Activated naive CD8-positive, alpha-beta T cell treated with anti-CD3 and anti-CD28 coated beads, Interleukin-2, amount 10 ng/mL, durations not matched to agents 7 days and 5 days (primary cell): ENCODE results near the gene EEF2KMT. TPM values are rescaled to one million over a fixed set of nuclear protein-coding genes. Genes with fewer than 3 reads are reported as not detected.
"Not testable (repeated sequence)": the region's sequence is repeated elsewhere in the genome, so short reads cannot be mapped to it uniquely, and the experiment has no call there.

ENCODE experiments used
- ATAC-seq: fragments of 150-1000 bp; cut with Tn5 transposase; one replicate; pipeline ENCODE4 v1.10.0; 2021; ENCODE audit warnings: low read depth, moderate library complexity
- POLR2A ChIA-PET: fragments of 350-600 bp; sonication (Branson Sonifier 250); formaldehyde crosslinking; loops from one replicate; lab custom pipeline; 2021; ENCODE audit warnings: antibody characterized with exemption; lab: Charles Lee
- DNase-seq: peaks from one replicate; pipeline ENCODE4 v3.0.0; 2021
- H3K27ac Mint-ChIP-seq: one replicate; pipeline ENCODE4 v1.8.0; 2022; ENCODE audit warnings: mild to moderate bottlenecking, mixed read lengths
- H3K27me3 Mint-ChIP-seq: one replicate; pipeline ENCODE4 v1.8.0; 2022; ENCODE audit warnings: mild to moderate bottlenecking, moderate library complexity, mixed read lengths
- H3K36me3 Mint-ChIP-seq: one replicate; pipeline ENCODE4 v1.8.0; 2021; ENCODE audit warnings: mild to moderate bottlenecking, mixed read lengths
- H3K4me1 Mint-ChIP-seq: one replicate; pipeline ENCODE4 v1.8.0; 2021; ENCODE audit warnings: mixed read lengths
- H3K4me3 Mint-ChIP-seq: one replicate; pipeline ENCODE4 v1.8.0; 2022; ENCODE audit warnings: mild to moderate bottlenecking, moderate library complexity, mixed read lengths
- H3K9me3 Mint-ChIP-seq: one replicate; pipeline ENCODE4 v1.8.0; 2021; ENCODE audit warnings: mixed read lengths
- total RNA-seq, 2 experiments: library from RNA; stranded (reverse); gene quantifications; one replicate each; pipeline ENCODE4 v1.2.3, GENCODE V29; 2021

The EEF2KMT gene, protein sequence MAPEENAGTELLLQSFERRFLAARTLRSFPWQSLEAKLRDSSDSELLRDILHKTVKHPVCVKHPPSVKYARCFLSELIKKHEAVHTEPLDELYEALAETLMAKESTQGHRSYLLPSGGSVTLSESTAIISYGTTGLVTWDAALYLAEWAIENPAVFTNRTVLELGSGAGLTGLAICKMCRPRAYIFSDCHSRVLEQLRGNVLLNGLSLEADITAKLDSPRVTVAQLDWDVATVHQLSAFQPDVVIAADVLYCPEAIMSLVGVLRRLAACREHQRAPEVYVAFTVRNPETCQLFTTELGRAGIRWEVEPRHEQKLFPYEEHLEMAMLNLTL
- 10 to 100 TPM; 10.4 to 11.4 TPM for total RNA-seq

DNA sequence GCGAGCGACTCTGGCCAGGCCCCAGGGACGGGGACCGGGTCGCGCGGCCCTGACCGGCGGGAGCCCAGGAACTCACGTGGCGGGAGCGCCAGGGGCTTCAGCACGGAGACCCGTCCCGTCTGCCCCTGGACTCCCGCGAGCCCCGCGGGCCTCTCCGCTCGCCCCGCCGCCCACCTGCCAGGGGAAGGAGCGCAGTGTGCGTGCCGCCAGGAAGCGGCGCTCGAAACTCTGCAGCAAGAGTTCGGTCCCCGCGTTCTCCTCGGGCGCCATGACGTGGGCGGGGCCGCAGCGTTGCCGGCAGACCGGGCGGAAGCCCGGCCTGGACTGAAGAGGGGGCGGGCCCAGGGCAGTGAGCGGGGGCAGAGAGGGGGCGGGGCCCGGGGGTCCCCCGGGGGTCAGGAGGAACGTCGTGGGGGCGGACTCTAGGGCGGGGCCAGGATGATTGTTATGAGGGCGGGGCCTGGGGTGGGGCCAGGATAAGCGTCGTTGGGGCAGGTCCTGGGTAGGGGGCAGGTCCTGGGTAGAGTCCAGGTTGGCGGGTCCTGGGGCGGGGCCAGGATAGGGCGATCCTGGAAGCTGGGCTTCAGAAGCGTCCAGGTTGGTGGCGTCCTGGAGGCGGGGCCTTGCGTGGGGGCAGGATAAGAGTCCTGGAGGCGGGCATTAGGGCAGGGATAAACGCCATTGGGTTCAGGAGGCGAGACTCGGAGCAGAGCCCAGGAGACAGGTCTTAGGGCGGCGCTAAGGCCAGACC lies at the start of gene EEF2KMT:
Gene EEF2KMT, minus strand, starts transcription at position 326 of the 751 bp plus-strand sequence. Its CDS starts 56 bp downstream, at position 270.
- DNase-seq (peak; percentile 87), ATAC-seq (peak; percentile 98)
- Mint-ChIP-seq H3K27me3 (peaks cover 16% of the 10 kb centered on the region), H3K4me3 (peak within 1 kb of the TSS; percentile 92), H3K27ac (peak within 1 kb of the TSS; percentile 95), H3K4me1 (peaks cover 18% of the 10 kb centered on the region)
- H3K9me3 Mint-ChIP-seq, H3K36me3 Mint-ChIP-seq: not testable (repeated sequence)
- POLR2A ChIA-PET, result interaction anchor here (1.6 kb wide), 1 partner anchor 64 kb away, joined by 9 read pairs; the partner anchor contains the start of gene NAGPA

DNA sequence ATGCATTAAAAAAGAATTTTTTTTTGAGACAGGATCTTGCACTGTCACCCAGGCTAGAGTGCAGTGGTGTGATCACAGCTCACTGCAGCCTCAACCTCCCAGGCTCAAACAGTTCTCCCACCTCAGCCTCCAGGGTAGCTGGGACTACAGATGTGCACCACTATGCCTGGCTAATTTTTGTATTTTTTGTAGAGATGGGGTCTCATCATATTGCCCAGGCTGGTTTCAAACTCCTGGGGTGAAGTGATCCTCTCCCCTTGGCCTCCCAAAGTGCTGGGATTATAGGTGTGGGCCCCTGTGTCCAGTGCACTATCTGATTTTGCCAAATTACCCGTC lies 47.0 kb upstream of the EEF2KMT start:
- DNase-seq, POLR2A ChIA-PET: not testable (repeated sequence)

DNA sequence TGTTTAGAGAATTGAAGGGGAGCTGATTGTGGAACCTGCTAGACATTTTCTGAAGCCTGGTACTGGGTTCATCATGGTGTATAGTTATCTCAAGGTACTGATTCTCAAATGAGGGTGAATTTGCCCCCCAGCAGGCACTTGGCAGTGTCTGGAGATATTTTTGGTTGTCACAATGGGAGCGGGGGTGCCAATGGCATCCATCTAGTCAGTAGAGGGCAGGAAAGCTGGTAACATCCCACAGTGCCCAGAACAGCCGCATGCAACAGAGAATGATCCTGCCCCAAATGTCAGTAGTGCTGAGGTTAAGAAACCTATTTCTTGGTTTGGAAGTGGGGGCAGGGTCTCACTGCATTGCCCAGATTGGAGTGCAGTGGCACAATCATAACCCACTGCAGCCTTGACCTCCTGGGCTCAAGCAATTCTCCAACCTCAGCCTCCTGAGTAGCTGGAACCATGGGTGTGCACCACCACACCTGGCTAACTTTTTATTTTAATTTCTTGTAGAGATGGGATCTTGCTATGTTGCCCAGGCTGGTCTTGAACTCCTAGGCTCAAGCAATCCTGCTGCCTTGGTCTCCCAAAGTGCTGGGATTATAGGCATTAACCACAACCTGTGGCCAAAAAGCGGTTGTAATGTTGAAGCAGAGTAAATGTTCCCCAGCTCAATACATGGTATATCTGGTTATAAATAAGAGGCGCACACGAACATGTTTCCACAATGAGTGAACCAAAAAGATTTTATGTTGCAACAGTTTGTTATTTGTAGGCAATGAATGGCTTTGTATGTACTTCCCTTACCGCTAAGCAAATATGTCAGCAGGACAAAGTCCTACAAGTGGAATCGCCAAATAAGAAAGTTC lies 46.4 kb upstream of the EEF2KMT start:
- no peaks in the 10 kb centered on the region for H3K9me3 Mint-ChIP-seq
- no peak overlapping the region for H3K27ac Mint-ChIP-seq
- H3K36me3 Mint-ChIP-seq, result no peaks in the 10 kb centered on the region
- DNase-seq (no peak), ATAC-seq (no peak)
- no peaks in the 10 kb centered on the region for H3K4me1 Mint-ChIP-seq
- POLR2A ChIA-PET, result no interaction called here
- no peak overlapping the region for H3K4me3 Mint-ChIP-seq
- H3K27me3 Mint-ChIP-seq, result peaks cover 3% of the 10 kb centered on the region

More for the DNA sequence above, 47.0 kb upstream of the EEF2KMT start:
- H3K27me3 Mint-ChIP-seq, H3K4me1 Mint-ChIP-seq, H3K27ac Mint-ChIP-seq, H3K4me3 Mint-ChIP-seq, ATAC-seq, H3K9me3 Mint-ChIP-seq, H3K36me3 Mint-ChIP-seq: not testable (repeated sequence)

DNA sequence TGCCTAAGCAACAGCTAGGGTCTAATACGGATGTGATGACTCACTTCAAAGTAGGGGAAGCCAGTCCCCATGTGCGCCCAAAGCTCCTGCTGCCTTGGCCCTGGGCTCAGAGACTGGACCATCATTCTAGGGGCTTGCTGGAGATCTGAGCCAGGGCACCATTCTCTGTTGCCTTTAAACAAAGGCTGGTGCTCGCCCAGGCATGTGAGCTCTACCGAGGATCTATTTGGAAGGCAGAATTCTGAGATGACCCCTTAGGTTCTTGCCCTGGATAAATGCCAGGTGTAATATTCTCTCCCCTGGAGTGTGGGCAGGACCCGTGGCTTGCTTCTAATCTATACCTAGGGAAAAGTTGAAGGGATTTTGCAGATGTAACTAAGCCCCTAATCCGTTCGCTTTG lies 42.6 kb upstream of the EEF2KMT start:
- H3K9me3 Mint-ChIP-seq, H3K27me3 Mint-ChIP-seq, H3K4me3 Mint-ChIP-seq, H3K4me1 Mint-ChIP-seq, POLR2A ChIA-PET, H3K36me3 Mint-ChIP-seq, DNase-seq, ATAC-seq, H3K27ac Mint-ChIP-seq: not testable (repeated sequence)

DNA sequence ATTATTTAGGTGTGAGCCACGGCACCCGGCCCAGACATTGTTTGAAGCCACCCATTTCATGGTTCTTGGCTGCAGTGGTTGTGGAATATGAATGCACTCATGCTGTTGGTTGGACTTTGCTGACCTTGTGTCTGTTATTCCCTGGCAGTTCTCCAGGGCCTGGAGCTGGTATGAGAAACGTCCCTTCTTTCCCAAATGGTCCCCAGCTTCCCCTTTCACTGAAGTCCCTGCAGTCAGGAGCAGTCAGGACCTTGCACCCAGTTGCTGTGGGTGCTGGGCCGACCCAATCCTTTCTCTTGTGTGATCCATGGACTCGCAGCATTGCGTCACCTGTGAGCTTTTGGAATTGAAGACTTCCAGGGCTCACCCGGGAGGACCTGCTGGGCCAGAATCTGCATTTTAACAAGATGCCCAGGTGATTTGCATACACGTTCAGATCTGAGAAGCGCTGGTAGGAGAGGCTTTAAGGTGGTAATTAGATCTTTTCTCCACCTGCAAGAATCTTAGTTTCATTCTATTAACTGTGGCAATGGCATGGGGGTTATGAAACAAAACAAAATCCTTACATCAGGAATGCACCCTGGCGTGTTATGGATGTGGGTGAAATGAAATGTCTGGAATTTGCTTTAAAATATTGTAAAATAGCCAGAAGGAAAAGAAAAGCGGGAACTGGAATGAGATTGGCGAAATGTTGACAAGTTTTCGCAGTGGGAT lies 37.3 kb upstream of the EEF2KMT start:
- POLR2A ChIA-PET, H3K27ac Mint-ChIP-seq, H3K4me3 Mint-ChIP-seq, H3K36me3 Mint-ChIP-seq, ATAC-seq, H3K9me3 Mint-ChIP-seq, H3K4me1 Mint-ChIP-seq, DNase-seq: not testable (repeated sequence)
- peaks cover 21% of the 10 kb centered on the region for H3K27me3 Mint-ChIP-seq

DNA sequence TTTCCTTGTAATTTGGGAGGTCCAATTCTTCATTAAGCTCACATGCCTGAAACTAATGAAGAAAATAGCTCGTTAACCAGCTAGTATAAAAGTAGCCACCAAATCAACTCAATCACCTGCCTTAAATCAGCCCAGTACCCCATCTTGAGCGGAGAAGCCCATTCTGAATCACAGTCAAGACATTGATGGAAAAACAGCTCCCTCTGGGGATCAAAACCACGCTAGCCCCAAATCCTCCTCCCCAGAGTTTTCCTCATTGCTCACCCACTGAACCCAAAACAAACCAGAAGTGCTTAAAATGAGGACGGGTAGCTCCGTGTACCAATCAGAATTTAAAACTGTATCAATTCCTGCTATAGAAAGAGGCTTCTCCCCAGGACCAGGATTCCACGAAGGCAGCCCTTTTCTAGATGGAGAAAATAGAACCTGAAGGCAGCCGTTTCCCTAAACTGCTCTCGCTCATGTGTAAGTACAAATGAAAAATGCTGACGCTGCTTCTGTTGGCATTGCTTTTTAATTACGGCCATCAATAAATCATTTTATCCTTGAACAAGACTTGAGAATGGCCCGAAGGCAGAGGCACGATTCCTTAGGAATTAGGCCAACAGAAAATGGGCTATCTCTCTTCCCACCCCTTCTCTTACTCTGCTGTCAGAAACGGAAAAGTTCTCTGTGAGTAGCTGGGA lies 35.5 kb upstream of the EEF2KMT start:
- peaks cover 24% of the 10 kb centered on the region for H3K27me3 Mint-ChIP-seq
- H3K36me3 Mint-ChIP-seq, ATAC-seq, H3K4me3 Mint-ChIP-seq, POLR2A ChIA-PET, H3K4me1 Mint-ChIP-seq, H3K9me3 Mint-ChIP-seq, H3K27ac Mint-ChIP-seq, DNase-seq: not testable (repeated sequence)

DNA sequence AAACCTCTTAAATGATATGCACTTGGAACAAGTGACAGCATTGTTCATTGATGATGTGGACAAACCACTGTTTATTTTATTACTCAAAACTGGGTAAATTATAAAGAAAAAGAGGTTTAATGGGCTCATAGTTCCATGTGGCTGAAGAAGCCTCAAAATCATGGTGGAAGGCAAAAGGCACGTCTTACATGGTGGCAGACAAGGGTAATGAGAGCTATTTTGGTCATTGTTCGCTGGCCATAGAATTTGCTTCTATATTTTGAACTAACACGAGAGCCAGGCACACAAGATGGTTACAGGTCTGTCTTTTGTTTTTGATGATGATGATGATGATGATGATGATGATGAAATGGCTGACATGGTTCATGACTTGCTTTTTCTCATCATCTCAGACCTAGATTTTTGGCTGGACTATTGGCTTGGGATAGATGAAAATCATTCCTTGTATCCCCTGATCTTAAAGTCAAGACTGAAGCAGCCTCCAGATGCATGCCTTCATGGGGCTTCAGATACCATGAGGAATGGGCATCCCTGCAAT lies 33.9 kb upstream of the EEF2KMT start:
- H3K36me3 Mint-ChIP-seq, H3K9me3 Mint-ChIP-seq, H3K4me1 Mint-ChIP-seq, H3K4me3 Mint-ChIP-seq, ATAC-seq, POLR2A ChIA-PET, DNase-seq, H3K27ac Mint-ChIP-seq: not testable (repeated sequence)
- H3K27me3 Mint-ChIP-seq, result peaks cover 24% of the 10 kb centered on the region

DNA sequence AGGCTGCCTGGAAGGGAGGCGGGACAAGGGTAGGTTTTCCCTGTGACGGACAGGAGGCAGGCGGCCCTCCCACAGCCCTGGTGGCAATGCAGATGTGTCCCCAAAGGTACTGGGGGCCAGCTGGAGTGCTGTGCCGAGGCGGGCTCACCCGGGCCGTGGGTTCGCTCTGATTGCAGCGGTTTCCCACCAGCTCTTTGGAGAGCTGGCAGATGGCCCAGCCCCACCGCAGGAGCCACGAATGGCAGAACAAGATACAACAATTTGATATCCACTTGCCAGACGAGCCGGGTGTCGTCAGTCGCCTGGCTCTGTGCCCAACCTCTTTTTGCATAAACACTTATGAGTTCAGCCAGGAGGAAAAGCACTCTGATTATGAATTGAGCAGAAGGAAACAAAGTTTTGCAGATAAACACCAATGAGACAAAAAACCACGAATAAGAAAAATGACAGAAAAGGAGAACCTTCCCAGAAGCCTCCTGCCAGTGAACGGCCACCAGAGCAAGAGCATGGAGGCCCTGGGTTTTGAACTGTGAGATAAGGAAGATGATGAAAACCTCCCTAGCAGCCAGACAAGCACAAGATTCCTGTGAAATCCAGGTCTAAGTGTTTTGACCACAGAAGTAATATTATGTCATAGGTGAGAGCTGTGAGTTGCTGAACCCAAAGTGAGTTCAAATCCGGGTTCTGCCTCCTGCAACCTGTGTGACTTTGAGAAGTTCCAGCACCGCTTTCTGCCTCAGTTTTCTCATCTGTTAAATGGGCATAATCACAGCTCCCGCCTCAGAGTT lies 19.9 kb upstream of the EEF2KMT start:
- H3K4me3 Mint-ChIP-seq, POLR2A ChIA-PET, ATAC-seq, H3K36me3 Mint-ChIP-seq, DNase-seq, H3K9me3 Mint-ChIP-seq, H3K27ac Mint-ChIP-seq, H3K4me1 Mint-ChIP-seq: not testable (repeated sequence)
- H3K27me3 Mint-ChIP-seq, result peaks cover 35% of the 10 kb centered on the region

DNA sequence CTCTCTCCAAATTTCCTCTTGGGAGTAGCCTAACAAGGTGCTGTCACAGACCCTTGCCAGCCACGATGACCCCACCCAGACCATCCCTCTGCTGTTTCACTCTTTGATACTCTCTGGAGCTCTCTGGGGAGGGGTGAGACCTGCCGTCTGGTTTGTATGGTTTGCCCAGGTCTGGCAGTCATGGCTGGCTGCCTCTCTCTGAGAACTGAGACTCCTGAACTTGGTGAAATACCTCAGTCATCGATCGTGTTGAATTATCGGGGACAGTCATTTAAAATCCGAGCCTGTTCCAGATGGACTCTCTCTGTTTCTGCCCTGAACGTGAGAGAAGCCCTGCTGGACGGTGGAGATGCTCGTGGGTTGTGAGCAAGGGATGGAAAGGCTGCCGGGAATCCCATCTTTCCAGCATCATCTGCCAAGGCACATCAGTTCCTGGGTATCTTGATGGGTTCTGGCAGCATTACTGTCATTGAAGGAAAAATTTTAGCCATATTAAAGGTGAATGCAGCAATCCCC lies 19.2 kb upstream of the EEF2KMT start:
- ATAC-seq, DNase-seq, H3K4me1 Mint-ChIP-seq, H3K27ac Mint-ChIP-seq, H3K9me3 Mint-ChIP-seq, H3K36me3 Mint-ChIP-seq, H3K4me3 Mint-ChIP-seq, POLR2A ChIA-PET: not testable (repeated sequence)
- peaks cover 35% of the 10 kb centered on the region for H3K27me3 Mint-ChIP-seq

DNA sequence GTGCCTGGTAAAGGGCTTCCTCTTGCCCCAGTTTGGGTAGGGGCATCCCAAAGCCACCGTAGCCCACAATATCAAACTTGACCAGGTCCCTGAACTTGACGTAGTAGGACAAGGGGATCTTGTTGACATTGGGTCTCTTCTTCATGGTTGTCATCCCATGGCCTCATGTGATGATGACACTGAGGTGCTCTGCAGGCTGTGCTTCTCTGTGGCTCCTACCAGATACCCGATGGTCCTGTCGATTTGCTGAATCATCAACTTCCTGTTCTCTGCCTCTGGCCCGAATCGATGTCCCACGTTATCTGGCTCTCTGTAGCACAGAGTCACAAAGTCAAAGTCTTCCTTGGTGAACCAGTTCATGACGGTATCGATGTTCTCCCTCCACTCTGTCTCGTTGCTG lies 13.3 kb upstream of the EEF2KMT start:
- DNase-seq, H3K27me3 Mint-ChIP-seq, ATAC-seq, H3K4me1 Mint-ChIP-seq, H3K36me3 Mint-ChIP-seq, H3K4me3 Mint-ChIP-seq, H3K9me3 Mint-ChIP-seq, H3K27ac Mint-ChIP-seq, POLR2A ChIA-PET: not testable (repeated sequence)

DNA sequence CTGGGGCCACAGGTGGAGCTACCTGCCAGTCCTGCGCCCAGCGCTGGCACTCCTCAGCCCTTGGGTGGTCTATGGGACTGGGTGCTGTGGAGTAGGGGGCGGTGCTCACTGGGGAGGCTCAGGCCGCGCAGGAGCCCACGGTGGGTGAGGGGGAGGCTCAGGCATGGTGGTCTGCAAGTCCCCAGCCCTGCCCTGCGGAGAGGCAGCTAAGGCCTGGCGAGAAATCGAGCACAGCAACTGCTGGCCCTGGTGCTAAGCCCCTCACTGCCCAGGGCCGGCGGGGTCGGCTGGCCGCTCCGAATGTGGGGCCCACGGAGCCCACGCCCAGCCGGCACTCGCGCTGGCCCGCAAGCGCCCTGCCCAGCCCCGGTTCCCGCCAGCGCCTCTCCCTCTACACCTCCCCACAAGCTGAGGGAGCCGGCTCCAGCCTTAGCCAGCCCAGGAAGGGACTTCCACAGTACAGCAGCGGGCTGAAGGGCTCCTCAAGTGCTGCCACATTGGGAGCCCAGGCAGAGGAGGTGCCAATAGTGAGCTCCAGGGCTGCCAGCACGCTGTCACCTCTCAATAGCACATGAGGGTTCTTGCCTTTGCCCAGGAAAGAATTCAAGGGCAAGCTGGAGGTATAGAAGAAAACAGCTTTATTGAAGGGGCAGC lies 11.0 kb upstream of the EEF2KMT start:
- H3K27ac Mint-ChIP-seq, result no peak overlapping the region
- POLR2A ChIA-PET, result no interaction called here
- H3K4me3 Mint-ChIP-seq, result no peak overlapping the region

More for the DNA sequence above, 11.0 kb upstream of the EEF2KMT start:
- Mint-ChIP-seq H3K27me3 (peaks cover under 1% of the 10 kb centered on the region), H3K36me3 (no peaks in the 10 kb centered on the region), H3K9me3 (no peaks in the 10 kb centered on the region), H3K4me1 (peaks cover 4% of the 10 kb centered on the region)
- ATAC-seq, result no peak
- DNase-seq, result no peak
